ENCODE results near the gene MN1.

Gene MN1

GRCh38 chr22:27801616-27802345 lies at the start of gene MN1:
Gene MN1, minus strand, starts transcription at chr22:27801756. Its CDS starts 1,213 bp downstream, at chr22:27800543.
- no peak for DNase-seq

- no peak for DNase-seq
These were observed 48.5 kb upstream of the MN1 start for GRCh38 chr22:27850000-27850521.

- no peak for DNase-seq
These were observed 46.4 kb upstream of the MN1 start for GRCh38 chr22:27848005-27848404.

- DNase-seq = no peak
These were observed 45.4 kb upstream of the MN1 start for GRCh38 chr22:27846910-27847309.

GRCh38 chr22:27846248-27846757 lies 44.7 kb upstream of the MN1 start:
- no peak for DNase-seq

GRCh38 chr22:27845644-27846043 lies 44.1 kb upstream of the MN1 start:
- DNase-seq = no peak

- no peak for DNase-seq
These were observed 43.4 kb upstream of the MN1 start for GRCh38 chr22:27844656-27845591.

GRCh38 chr22:27844256-27844655 lies 42.7 kb upstream of the MN1 start:
- no peak for DNase-seq

- no peak for DNase-seq
These were observed 41.9 kb upstream of the MN1 start for GRCh38 chr22:27843441-27843840.

GRCh38 chr22:27842669-27843431 lies 41.3 kb upstream of the MN1 start:
- DNase-seq = no peak

- no peak for DNase-seq
These were observed 40.6 kb upstream of the MN1 start for GRCh38 chr22:27842201-27842600.

GRCh38 chr22:27840436-27840835 lies 38.9 kb upstream of the MN1 start:
- DNase-seq = no peak

- DNase-seq = no peak
These were observed 37.6 kb upstream of the MN1 start for GRCh38 chr22:27839057-27839660.

GRCh38 chr22:27836181-27836580 lies 34.6 kb upstream of the MN1 start:
- DNase-seq = no peak

- DNase-seq = no peak
These were observed 33.9 kb upstream of the MN1 start for GRCh38 chr22:27835446-27835845.

GRCh38 chr22:27834364-27835185 lies 33.0 kb upstream of the MN1 start:
- DNase-seq = no peak

- DNase-seq = no peak
These were observed 32.2 kb upstream of the MN1 start for GRCh38 chr22:27833803-27834202.

- DNase-seq = no peak
These were observed 31.1 kb upstream of the MN1 start for GRCh38 chr22:27832606-27833005.

GRCh38 chr22:27829620-27830019 lies 28.1 kb upstream of the MN1 start:
- no peak for DNase-seq

GRCh38 chr22:27827604-27828587 lies 26.3 kb upstream of the MN1 start:
- DNase-seq = no peak

Data from DMS79 treated with DMSO at 0.1 percent for 48 hours (cell line).